Panc1 (cell line): Measurements from ENCODE around the gene FKBP10. TPM values are rescaled to one million over a fixed set of nuclear protein-coding genes. Genes with fewer than 3 reads are reported as not detected.

Experiments
- ATAC-seq: fragments of 200-7000 bp; cut with Tn5 transposase; 2 replicates; pipeline ENCODE4 v1.9.1; 2020; ENCODE audit warnings: mild to moderate bottlenecking, moderate library complexity
- BruUV-seq: library from RNA; stranded (reverse); fragments of 400-500 nt; replicated peaks from 2 replicates; lab custom pipeline; 2021; lab: Mats Ljungman, UMichigan
- CTCF ChIA-PET: fragments of 300-600 bp; sonication (Branson Sonifier 250); formaldehyde crosslinking; loops from one replicate; lab custom pipeline; 2022; ENCODE audit warnings: antibody characterized with exemption; lab: Charles Lee
- POLR2A ChIA-PET: fragments of 300-600 bp; sonication (Branson Sonifier 250); formaldehyde crosslinking; loops from one replicate; lab custom pipeline; 2022; ENCODE audit warnings: antibody characterized with exemption; lab: Charles Lee
- DNase-seq: peaks from one replicate; pipeline ENCODE4 v3.0.0-alpha.2; 2010; ENCODE audit warnings: low read depth, low spot score
- H3K27ac ChIP-seq: 2 replicates; pipeline ENCODE4 v1.5.1; 2011; ENCODE audit warnings: mild to moderate bottlenecking, low read length, inconsistent platforms
- H3K27me3 ChIP-seq: fragments of 200-500 bp; sonication (Bioruptor generic); 2 replicates; pipeline ENCODE4 v1.6.0; 2014; ENCODE audit warnings: low read length, inconsistent platforms; ENCODE audit not compliant: control insufficient read depth, insufficient read depth
- H3K36me3 ChIP-seq: fragments of 200-500 bp; sonication (Bioruptor generic); 2 replicates; pipeline ENCODE4 v1.5.1; 2014; ENCODE audit warnings: inconsistent platforms, mild to moderate bottlenecking, low read length, moderate library complexity; ENCODE audit not compliant: control insufficient read depth, insufficient read depth
- H3K4me1 ChIP-seq: 2 replicates; pipeline ENCODE4 v1.5.1; 2011; ENCODE audit warnings: inconsistent platforms, mild to moderate bottlenecking, low read length, moderate library complexity; ENCODE audit not compliant: control insufficient read depth, insufficient read depth
- H3K4me3 ChIP-seq, 2 experiments: 2 replicates each; pipeline ENCODE4 v1.5.1; 2011 to 2012; ENCODE audit warnings: low read depth in 2 of 2, low read length in 2 of 2, mild to moderate bottlenecking in 2 of 2, inconsistent platforms in 1 of 2, moderate library complexity in 1 of 2
- H3K9me3 ChIP-seq: fragments of 200-500 bp; sonication (Bioruptor generic); 2 replicates; pipeline ENCODE4 v1.5.1; 2014; ENCODE audit warnings: low read depth, mild to moderate bottlenecking, inconsistent platforms, low read length, moderate library complexity; ENCODE audit not compliant: control insufficient read depth, insufficient read depth
- POLR2AphosphoS5 ChIP-seq: IDR thresholded peaks from 2 replicates; pipeline ENCODE4 v1.6.1; 2012; ENCODE audit warnings: mild to moderate bottlenecking, low read depth, low read length, moderate library complexity
- REST ChIP-seq, 2 experiments: IDR thresholded peaks; 2 replicates each; pipeline ENCODE4 v1.6.1; 2011 to 2012; ENCODE audit warnings: low read depth in 2 of 2, control low read depth in 1 of 2, low read length in 1 of 2, mild to moderate bottlenecking in 1 of 2, moderate library complexity in 1 of 2; ENCODE audit not compliant: insufficient read depth in 1 of 2
- SIN3A ChIP-seq: IDR thresholded peaks from 2 replicates; pipeline ENCODE4 v1.6.1; 2012; ENCODE audit warnings: low read depth, mild to moderate bottlenecking, low read length, moderate library complexity, borderline replicate concordance; ENCODE audit not compliant: insufficient read depth
- TCF7L2 ChIP-seq: IDR thresholded peaks from 2 replicates; pipeline ENCODE4 v1.6.1; 2011; ENCODE audit warnings: mild to moderate bottlenecking, low read depth, low read length, inconsistent platforms
- in situ Hi-C: cut with HindIII; loops from 2 replicates; pipeline ENCODE4 v1.10.0; 2016; ENCODE audit warnings: low sequenced_read_pairs, low pct_unique_long_range_greater_than_20kb
- intact Hi-C: fragments of 100-400 bp; cut with micrococcal nuclease; formaldehyde crosslinking; loops from one replicate; pipeline ENCODE4 v1.10.0; 2022; ENCODE audit not compliant: unreplicated experiment
- total RNA-seq: library from RNA; stranded (reverse); gene quantifications from one replicate; pipeline ENCODE4 v1.2.1, GENCODE V29; 2021; ENCODE audit not compliant: unreplicated experiment
- TF ChIP-seq, protein P1 (sequence below): fragments of 450-650 bp; IDR thresholded peaks from 2 replicates; pipeline ENCODE4 v1.5.1; 2017; ENCODE audit warnings: mild to moderate bottlenecking

The FKBP10 gene
- total RNA-seq, 1 experiment from 2014 or later = 190 TPM

GRCh38 chr17:41870097-41870496 is 57.3 kb downstream of the FKBP10 start:
- CTCF ChIA-PET = no interaction called here

DNA sequence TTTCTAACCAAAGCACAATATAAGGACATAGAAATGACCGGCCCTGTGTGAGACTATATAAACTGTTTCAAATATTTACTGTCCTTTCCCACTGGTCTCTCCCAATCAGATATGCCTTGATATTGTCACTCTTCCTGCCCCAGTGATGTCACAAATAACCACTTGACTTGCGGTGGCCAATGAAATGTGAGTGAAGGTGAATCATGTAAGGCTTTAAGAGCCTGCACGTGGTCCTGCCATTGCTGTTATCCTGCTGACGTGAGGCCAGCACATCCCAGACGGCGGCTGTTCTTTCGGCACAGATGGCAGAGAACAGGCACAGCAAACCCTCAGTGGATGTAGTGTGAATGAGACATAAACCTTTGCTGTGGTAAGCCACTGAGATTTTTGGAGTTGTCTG is 57.8 kb downstream of the FKBP10 start:
- Histone ChIP-seq H3K4me3 (no peak overlapping the region), H3K27me3 (no peaks in the 10 kb centered on the region), H3K9me3 (no peaks in the 10 kb centered on the region), H3K36me3 (no peaks in the 10 kb centered on the region; the same call in 1 of the 2 replicates), H3K27ac (no peak overlapping the region), H3K4me1 (no peaks in the 10 kb centered on the region)
- ChIA-PET CTCF (no interaction called here), POLR2A (interaction anchor here (0.6 kb wide), 1 partner anchor 55 kb away, joined by 5 read pairs; no protein-coding TSS in a partner anchor)
- TSS peak; percentile 57 for BruUV-seq
- no peak for ATAC-seq
- DNase-seq = no peak
- in situ Hi-C loops = no loop called here
- TF ChIP-seq REST (IDR thresholded peaks at IDR 0.05; ENCODE audit: insufficient read depth in 1 of 2, low read depth in 2 of 2, low read length in 1 of 2) (no peak), POLR2AphosphoS5 (no peak), SIN3A (no peak)
- TF ChIP-seq, protein P1, sequence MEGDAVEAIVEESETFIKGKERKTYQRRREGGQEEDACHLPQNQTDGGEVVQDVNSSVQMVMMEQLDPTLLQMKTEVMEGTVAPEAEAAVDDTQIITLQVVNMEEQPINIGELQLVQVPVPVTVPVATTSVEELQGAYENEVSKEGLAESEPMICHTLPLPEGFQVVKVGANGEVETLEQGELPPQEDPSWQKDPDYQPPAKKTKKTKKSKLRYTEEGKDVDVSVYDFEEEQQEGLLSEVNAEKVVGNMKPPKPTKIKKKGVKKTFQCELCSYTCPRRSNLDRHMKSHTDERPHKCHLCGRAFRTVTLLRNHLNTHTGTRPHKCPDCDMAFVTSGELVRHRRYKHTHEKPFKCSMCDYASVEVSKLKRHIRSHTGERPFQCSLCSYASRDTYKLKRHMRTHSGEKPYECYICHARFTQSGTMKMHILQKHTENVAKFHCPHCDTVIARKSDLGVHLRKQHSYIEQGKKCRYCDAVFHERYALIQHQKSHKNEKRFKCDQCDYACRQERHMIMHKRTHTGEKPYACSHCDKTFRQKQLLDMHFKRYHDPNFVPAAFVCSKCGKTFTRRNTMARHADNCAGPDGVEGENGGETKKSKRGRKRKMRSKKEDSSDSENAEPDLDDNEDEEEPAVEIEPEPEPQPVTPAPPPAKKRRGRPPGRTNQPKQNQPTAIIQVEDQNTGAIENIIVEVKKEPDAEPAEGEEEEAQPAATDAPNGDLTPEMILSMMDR = no peak
- intact Hi-C loops = no loop called here

More at GRCh38 chr17:41870097-41870496, 57.3 kb downstream of the FKBP10 start:
- TF ChIP-seq REST (IDR thresholded peaks at IDR 0.05; ENCODE audit: insufficient read depth in 1 of 2, low read depth in 2 of 2, low read length in 1 of 2) = no peak
- no peak for TF ChIP-seq TCF7L2
- no peak for TF ChIP-seq SIN3A
- TF ChIP-seq, protein P1 = no peak
- TF ChIP-seq POLR2AphosphoS5 = no peak
- POLR2A ChIA-PET = no interaction called here
- Histone ChIP-seq H3K27me3 (no peaks in the 10 kb centered on the region), H3K4me3 (no peak overlapping the region), H3K27ac (no peak overlapping the region), H3K4me1 (no peaks in the 10 kb centered on the region), H3K9me3 (no peaks in the 10 kb centered on the region), H3K36me3 (no peaks in the 10 kb centered on the region; the same call in 1 of the 2 replicates)
- intact Hi-C loops = no loop called here
- no TSS peak for BruUV-seq
- DNase-seq (no peak), ATAC-seq (no peak)
- in situ Hi-C loops = no loop called here
